Gastrocnemius medialis (tissue), 4 donors: Measurements from ENCODE around the gene PNLIPRP2. TPM values are rescaled to one million over a fixed set of nuclear protein-coding genes. Genes with fewer than 3 reads are reported as not detected.

Source experiments
- ATAC-seq, 2 donors: fragments of 150-250 bp; one replicate each; pipeline ENCODE4 v1.9.1; 2016
- DNase-seq, 2 donors: peaks; one replicate each; pipeline ENCODE4 v3.0.0-alpha.2; 2019
- H3K27ac ChIP-seq, 4 donors: fragments of 200-600 bp; sonication (generic); 1 replicate in 1 of 4; 2 replicates in 3 of 4; pipeline ENCODE4 v1.5.1; 2016 to 2018; ENCODE audit warnings: mild to moderate bottlenecking in 2 of 4, moderate library complexity in 1 of 4
- H3K27me3 ChIP-seq, 3 donors: fragments of 200-600 bp; sonication (generic) in 2 of 3; 1 replicate in 1 of 3; 2 replicates in 2 of 3; pipeline versions ENCODE4 v1.5.1 to v1.6.0; 2016 to 2019; ENCODE audit warnings: mild to moderate bottlenecking in 1 of 3, moderate library complexity in 1 of 3
- H3K36me3 ChIP-seq, 2 donors: fragments of 200-600 bp; sonication (generic) in 1 of 2; one replicate each; pipeline ENCODE4 v1.5.1; 2017 to 2018
- H3K4me1 ChIP-seq, 2 donors: fragments of 200-600 bp; sonication (generic) in 1 of 2; one replicate each; pipeline ENCODE4 v1.5.1; 2016 to 2017; ENCODE audit warnings: mild to moderate bottlenecking in 2 of 2
- H3K4me3 ChIP-seq, 4 donors: fragments of 200-600 bp; sonication (generic) in 3 of 4; 1 replicate in 1 of 4; 2 replicates in 3 of 4; pipeline ENCODE4 v1.5.1; 2016 to 2019; ENCODE audit warnings: mild to moderate bottlenecking in 2 of 4
- H3K9me3 ChIP-seq, 3 donors: fragments of 200-600 bp; sonication (generic) in 2 of 3; 1 replicate in 1 of 3; 2 replicates in 2 of 3; pipeline ENCODE4 v1.5.1; 2016 to 2019
- CTCF ChIP-seq, 5 experiments: fragments of 450-650 bp in 3 of 5; fragments of 200-600 bp in 2 of 5; sonication (generic) in 2 of 5; IDR thresholded peaks in 4 of 5; conservative IDR thresholded peaks in 1 of 5; 1 replicate in 4 of 5; 2 replicates in 1 of 5; pipeline ENCODE4 v1.5.1; 2016 to 2019; ENCODE audit warnings: antibody characterized with exemption in 5 of 5, mild to moderate bottlenecking in 3 of 5, moderate library complexity in 3 of 5
- POLR2A ChIP-seq, 2 donors: fragments of 450-650 bp; IDR thresholded peaks; one replicate each; pipeline ENCODE4 v1.6.1; 2017; ENCODE audit warnings: antibody characterized with exemption in 2 of 2, mild to moderate bottlenecking in 2 of 2, moderate library complexity in 2 of 2
- in situ Hi-C, 4 donors: fragments of 200-750 bp; cut with MboI; loops; one replicate each; pipeline versions ENCODE4 v1.15.0 to v1.8.0; 2017; ENCODE audit warnings: low sequenced_read_pairs in 4 of 4
- intact Hi-C: fragments of 100-400 bp; cut with DNase I; formaldehyde crosslinking; loops from one replicate; pipeline ENCODE4 v1.15.1; 2023; ENCODE audit warnings: low total_unique reads
- total RNA-seq, 4 donors: library from RNA; depleted of rRNA; stranded (reverse); fragments of >200 nt; gene quantifications; one replicate each; pipeline versions ENCODE4 v1.1.0 to v1.2.3, GENCODE V29; 2016

Gene PNLIPRP2
- total RNA-seq, 4 donors from 2014 or later, result not detected

- Histone ChIP-seq H3K27me3 (peaks cover 7 to 17% (median 17%) of the 10 kb centered on the region in 3 donors), H3K9me3 (no peaks in the 10 kb centered on the region), H3K27ac (no peak overlapping the region), H3K4me3 (no peak overlapping the region), H3K4me1 (no peaks in the 10 kb centered on the region), H3K36me3 (no peaks in the 10 kb centered on the region)
- no peak for TF ChIP-seq POLR2A (IDR thresholded peaks at IDR 0.05)
- TF ChIP-seq CTCF (IDR thresholded peaks at IDR 0.05 in 4 of 5, conservative IDR thresholded peaks at IDR 0.05 in 1 of 5), result no peak
- in situ Hi-C loops (no loop called here), intact Hi-C loops (no loop called here)
- DNase-seq, result no peak
- no peak for ATAC-seq
Measured at GRCh38 chr10:116625845-116626244, 5.1 kb downstream of the PNLIPRP2 start.

GRCh38 chr10:116626815-116627214 is 6.1 kb downstream of the PNLIPRP2 start:
- H3K9me3 ChIP-seq, result no peaks in the 10 kb centered on the region
- ATAC-seq (no peak), DNase-seq (no peak)
- H3K27ac ChIP-seq, result no peak overlapping the region
- no peak overlapping the region for H3K4me3 ChIP-seq
- TF ChIP-seq CTCF (IDR thresholded peaks at IDR 0.05 in 4 of 5, conservative IDR thresholded peaks at IDR 0.05 in 1 of 5) (no peak), POLR2A (IDR thresholded peaks at IDR 0.05) (no peak)
- no peaks in the 10 kb centered on the region for H3K36me3 ChIP-seq
- peaks cover 7 to 17% (median 17%) of the 10 kb centered on the region in 3 donors for H3K27me3 ChIP-seq
- intact Hi-C loops (no loop called here), in situ Hi-C loops (no loop called here)
- no peaks in the 10 kb centered on the region for H3K4me1 ChIP-seq

GRCh38 chr10:116627386-116627933 is 6.7 kb downstream of the PNLIPRP2 start:
- H3K36me3 ChIP-seq, result no peaks in the 10 kb centered on the region
- H3K4me3 ChIP-seq, result no peak overlapping the region
- ATAC-seq, result no peak
- intact Hi-C loops (no loop called here), in situ Hi-C loops (no loop called here)
- H3K9me3 ChIP-seq, result no peaks in the 10 kb centered on the region
- H3K4me1 ChIP-seq, result no peaks in the 10 kb centered on the region
- DNase-seq, result no peak
- no peak for TF ChIP-seq CTCF (IDR thresholded peaks at IDR 0.05 in 4 of 5, conservative IDR thresholded peaks at IDR 0.05 in 1 of 5)
- no peak for TF ChIP-seq POLR2A (IDR thresholded peaks at IDR 0.05)
- no peak overlapping the region for H3K27ac ChIP-seq
- peaks cover 7 to 17% (median 17%) of the 10 kb centered on the region in 3 donors for H3K27me3 ChIP-seq

GRCh38 chr10:116629340-116629739 is 8.6 kb downstream of the PNLIPRP2 start:
- Histone ChIP-seq H3K36me3 (no peaks in the 10 kb centered on the region), H3K9me3 (no peaks in the 10 kb centered on the region), H3K4me1 (no peaks in the 10 kb centered on the region), H3K4me3 (no peak overlapping the region), H3K27ac (no peak overlapping the region), H3K27me3 (peaks cover 7 to 17% (median 17%) of the 10 kb centered on the region in 3 donors)
- ATAC-seq (no peak), DNase-seq (no peak)
- TF ChIP-seq CTCF (IDR thresholded peaks at IDR 0.05 in 4 of 5, conservative IDR thresholded peaks at IDR 0.05 in 1 of 5) (no peak), POLR2A (IDR thresholded peaks at IDR 0.05) (no peak)
- in situ Hi-C loops (no loop called here), intact Hi-C loops (no loop called here)

- intact Hi-C loops, result no loop called here
- TF ChIP-seq CTCF (IDR thresholded peaks at IDR 0.05 in 4 of 5, conservative IDR thresholded peaks at IDR 0.05 in 1 of 5) (no peak), POLR2A (IDR thresholded peaks at IDR 0.05) (no peak)
- in situ Hi-C loops, result no loop called here
- DNase-seq (no peak), ATAC-seq (no peak)
- H3K27ac ChIP-seq, result no peak overlapping the region
- H3K36me3 ChIP-seq, result no peaks in the 10 kb centered on the region
- no peaks in the 10 kb centered on the region for H3K4me1 ChIP-seq
- no peaks in the 10 kb centered on the region for H3K9me3 ChIP-seq
- peaks cover 7 to 17% (median 17%) of the 10 kb centered on the region in 3 donors for H3K27me3 ChIP-seq
- no peak overlapping the region for H3K4me3 ChIP-seq
Measured at GRCh38 chr10:116630020-116630419, 9.3 kb downstream of the PNLIPRP2 start.
